IPS DF 6.9 (cell line): Measurements from ENCODE around the gene NPTXR.

Source experiments
- DNase-seq: peaks from one replicate; pipeline ENCODE4 v3.0.0-alpha.2; 2013; ENCODE audit warnings: low read depth, low spot score
- H3K27ac ChIP-seq: one replicate; pipeline ENCODE4 v1.5.1; 2013; ENCODE audit warnings: low read length, control low read depth
- H3K27me3 ChIP-seq: 2 replicates; pipeline ENCODE4 v1.6.1; 2013; ENCODE audit warnings: mild to moderate bottlenecking, low read length; ENCODE audit not compliant: control insufficient read depth, insufficient read depth
- H3K36me3 ChIP-seq: 2 replicates; pipeline ENCODE4 v1.6.1; 2013; ENCODE audit warnings: low read length; ENCODE audit not compliant: control insufficient read depth, insufficient read depth
- H3K4me1 ChIP-seq: 2 replicates; pipeline ENCODE4 v1.6.1; 2013; ENCODE audit warnings: low read length; ENCODE audit not compliant: control insufficient read depth, insufficient read depth
- H3K4me3 ChIP-seq: 2 replicates; pipeline ENCODE4 v1.5.1; 2013; ENCODE audit warnings: mild to moderate bottlenecking, low read length
- H3K9me3 ChIP-seq: 2 replicates; pipeline ENCODE4 v1.6.1; 2013; ENCODE audit warnings: low read length, inconsistent platforms; ENCODE audit not compliant: control insufficient read depth, insufficient read depth
- WGBS: extraction: QIAGEN DNeasy Blood & Tissue Kit; methylation state at CpG from one replicate; pipeline ENCODE4 v1.1.7; 2013; ENCODE audit warnings: mixed read lengths, missing lambda C conversion rate; ENCODE audit not compliant: insufficient read length, insufficient coverage; 5-methylcytosine and 5-hydroxymethylcytosine counted together

NPTXR gene

DNA sequence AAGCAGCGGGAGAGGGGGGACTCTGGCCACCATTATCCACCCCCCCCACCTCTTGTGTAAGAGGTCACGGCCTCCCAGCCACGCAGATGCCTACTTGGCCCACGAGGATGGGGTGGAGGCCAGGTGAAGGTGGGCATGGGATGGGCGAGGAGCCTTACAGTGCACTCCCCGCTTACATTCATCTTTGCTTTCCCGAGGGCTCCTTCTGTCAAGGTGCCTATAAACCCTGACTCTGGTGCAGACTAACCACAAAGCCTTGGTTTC, 13.1 kb downstream of the NPTXR start:
- Histone ChIP-seq H3K27me3 (no peaks in the 10 kb centered on the region), H3K36me3 (no peaks in the 10 kb centered on the region), H3K27ac (no peak overlapping the region), H3K4me3 (no peak overlapping the region), H3K4me1 (peaks cover 3% of the 10 kb centered on the region), H3K9me3 (no peaks in the 10 kb centered on the region)
- DNase-seq: no peak
- no CpG with 5 or more reads among the region's 7 CpGs for WGBS

DNA sequence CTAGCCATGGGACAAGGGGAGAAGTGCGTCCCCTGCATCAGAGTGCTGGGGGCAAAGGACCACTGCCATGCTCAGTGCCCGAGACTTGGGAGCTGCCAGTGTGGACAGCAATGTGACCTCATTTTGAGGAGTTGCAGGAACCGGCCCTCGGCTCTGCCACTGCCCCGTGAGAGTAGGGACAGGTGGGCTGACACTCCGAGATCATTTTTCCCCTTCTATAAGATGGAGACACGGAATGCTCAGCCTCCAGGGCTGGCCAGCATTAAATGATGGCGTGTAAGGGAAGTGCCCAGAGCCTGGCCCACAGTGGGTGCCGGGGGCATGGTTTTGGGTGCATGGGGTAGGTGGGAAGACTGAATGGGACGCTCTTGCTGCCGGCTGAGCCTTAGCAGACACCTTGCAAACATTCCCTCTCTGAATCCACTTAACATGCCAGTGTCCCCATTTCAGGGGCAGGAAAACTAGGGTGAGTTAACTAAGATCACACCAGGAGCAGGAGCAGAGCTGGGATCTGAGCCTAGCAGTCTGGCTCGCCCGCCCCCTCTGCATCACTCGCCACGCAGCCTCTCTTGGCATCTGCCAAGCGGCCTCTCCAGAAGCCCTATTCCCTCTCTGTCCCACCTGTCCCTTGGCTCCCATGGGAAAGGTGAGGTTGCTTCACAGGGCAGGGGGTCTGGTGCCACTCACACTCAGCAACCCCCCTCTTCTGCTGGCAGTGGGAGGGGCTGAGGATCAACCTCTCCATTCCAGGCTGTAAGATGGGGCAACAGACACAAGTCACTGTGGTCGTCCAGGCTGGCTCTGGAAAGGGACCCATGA, 13.6 kb downstream of the NPTXR start:
- Histone ChIP-seq H3K4me1 (no peaks in the 10 kb centered on the region; the same call in 1 of the 2 replicates), H3K27me3 (no peaks in the 10 kb centered on the region), H3K9me3 (no peaks in the 10 kb centered on the region), H3K36me3 (no peaks in the 10 kb centered on the region), H3K27ac (no peak overlapping the region), H3K4me3 (no peak overlapping the region)
- DNase-seq: no peak
- whole genome bisulfite sequencing: no CpG with 5 or more reads among the region's 17 CpGs

DNA sequence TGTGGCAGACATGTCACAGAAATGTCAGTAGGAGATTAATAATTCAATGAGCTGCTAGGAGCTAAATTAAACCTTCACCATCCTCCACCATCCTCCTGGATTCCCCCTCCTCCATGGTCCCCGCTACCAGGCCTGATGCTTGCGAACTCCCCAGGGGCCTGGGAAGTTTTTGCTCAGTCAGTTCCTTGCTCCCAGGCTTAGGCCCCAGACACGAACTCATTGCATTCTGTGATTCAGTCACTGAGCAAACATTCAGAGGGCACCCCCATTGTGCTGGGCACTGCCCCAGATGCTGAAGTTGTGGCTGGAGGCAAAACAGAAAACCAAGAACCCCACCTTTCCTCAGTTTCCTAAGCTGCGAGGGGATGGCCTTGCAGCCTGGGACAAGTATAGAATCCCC, 14.3 kb downstream of the NPTXR start:
- no peak for DNase-seq
- H3K27ac ChIP-seq: no peak overlapping the region

DNA sequence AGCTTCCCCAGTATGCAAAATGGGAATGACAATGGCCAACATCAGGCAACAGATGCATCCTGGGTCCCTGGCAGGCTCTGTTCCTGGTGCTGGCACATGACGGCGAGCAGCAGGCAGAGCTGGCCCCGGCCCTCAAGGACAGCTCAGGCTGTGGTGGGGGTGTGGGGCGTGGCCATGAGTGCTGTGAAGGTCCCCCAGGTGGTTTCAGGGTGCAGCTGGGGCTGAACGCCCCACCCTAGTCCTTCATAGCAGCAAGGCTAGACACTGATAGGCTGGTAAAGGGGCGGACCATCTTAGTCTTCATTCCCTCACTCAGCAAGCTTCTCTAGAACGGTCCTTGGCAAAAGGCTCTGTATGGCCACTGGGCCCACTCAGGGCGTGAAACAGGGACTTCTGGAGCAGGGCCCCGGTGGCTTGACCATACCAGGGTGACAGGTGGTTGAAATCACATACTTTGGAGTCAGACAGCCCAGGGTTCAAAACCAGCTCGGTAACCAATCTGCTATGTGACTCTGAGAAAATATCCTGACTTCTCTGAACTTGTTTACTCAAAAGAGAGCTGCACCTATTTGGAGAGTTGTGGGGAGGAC, 15.1 kb downstream of the NPTXR start:
- DNase-seq: no peak
- Histone ChIP-seq H3K27ac (no peak overlapping the region), H3K4me3 (no peak overlapping the region), H3K27me3 (no peaks in the 10 kb centered on the region), H3K36me3 (no peaks in the 10 kb centered on the region), H3K4me1 (no peaks in the 10 kb centered on the region), H3K9me3 (no peaks in the 10 kb centered on the region)
- WGBS: no CpG with 5 or more reads among the region's 10 CpGs

More for the DNA sequence above, 14.3 kb downstream of the NPTXR start:
- Histone ChIP-seq H3K9me3 (no peaks in the 10 kb centered on the region), H3K4me3 (no peak overlapping the region), H3K4me1 (no peaks in the 10 kb centered on the region), H3K36me3 (no peaks in the 10 kb centered on the region), H3K27me3 (no peaks in the 10 kb centered on the region)
- WGBS: no CpG with 5 or more reads among the region's 4 CpGs

DNA sequence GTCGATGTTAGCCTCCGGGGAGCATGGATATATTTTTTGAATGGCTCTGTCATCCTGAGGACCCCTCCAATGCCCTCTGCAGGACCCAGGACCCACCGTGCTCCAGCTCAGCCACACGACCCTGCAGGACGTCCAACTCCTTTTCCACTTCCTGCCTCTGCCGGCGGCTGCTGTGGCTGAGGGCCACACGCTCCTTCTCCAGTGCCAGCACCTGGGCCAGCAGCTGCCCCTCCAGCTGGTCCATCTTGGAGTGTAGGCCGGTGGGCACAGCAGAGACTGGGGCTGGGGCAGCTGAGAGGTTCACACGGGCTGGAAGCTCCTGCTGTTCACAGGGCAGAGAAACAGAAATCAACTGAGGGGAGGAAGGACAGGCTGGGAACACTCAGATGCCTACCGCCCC, 15.6 kb downstream of the NPTXR start:
- Histone ChIP-seq H3K36me3 (no peaks in the 10 kb centered on the region), H3K27me3 (no peaks in the 10 kb centered on the region), H3K4me1 (no peaks in the 10 kb centered on the region), H3K9me3 (no peaks in the 10 kb centered on the region), H3K4me3 (no peak overlapping the region), H3K27ac (no peak overlapping the region)
- no peak for DNase-seq
- no CpG with 5 or more reads among the region's 11 CpGs for WGBS

GRCh38 chr22:38827510-38827909, 16.3 kb downstream of the NPTXR start:
- Histone ChIP-seq H3K36me3 (no peaks in the 10 kb centered on the region), H3K4me1 (no peaks in the 10 kb centered on the region), H3K27ac (no peak overlapping the region), H3K4me3 (no peak overlapping the region), H3K27me3 (no peaks in the 10 kb centered on the region), H3K9me3 (no peaks in the 10 kb centered on the region)
- no peak for DNase-seq

DNA sequence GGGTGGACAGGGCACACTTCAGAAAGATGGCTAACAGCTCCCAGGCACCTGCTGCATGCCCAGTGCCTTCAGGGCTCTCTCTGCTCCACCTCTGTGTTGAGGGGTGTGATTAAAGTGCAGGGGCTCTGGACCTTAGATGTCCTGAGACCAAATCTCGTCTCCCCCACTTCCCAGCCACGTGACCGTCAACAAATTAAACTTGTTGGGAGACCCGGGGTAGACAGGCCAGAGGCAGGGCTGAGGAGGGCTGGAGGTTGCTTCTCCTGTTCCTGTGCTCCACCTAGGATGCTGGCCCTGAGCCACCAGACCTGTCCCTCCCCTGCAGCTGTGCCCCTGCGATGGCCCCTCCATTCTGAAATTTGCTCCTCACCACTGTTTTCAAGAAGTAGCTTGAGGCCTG, 17.0 kb downstream of the NPTXR start:
- no CpG with 5 or more reads among the region's 5 CpGs for WGBS
- Histone ChIP-seq H3K9me3 (no peaks in the 10 kb centered on the region), H3K4me3 (no peak overlapping the region), H3K27me3 (no peaks in the 10 kb centered on the region), H3K27ac (no peak overlapping the region), H3K4me1 (no peaks in the 10 kb centered on the region), H3K36me3 (no peaks in the 10 kb centered on the region)
- no peak for DNase-seq

- no peaks in the 10 kb centered on the region for H3K4me1 ChIP-seq
- no CpG with 5 or more reads among the region's 16 CpGs for WGBS
Observed at GRCh38 chr22:38826386-38826785, 17.4 kb downstream of the NPTXR start.

GRCh38 chr22:38824585-38824984, 19.2 kb downstream of the NPTXR start:
- Histone ChIP-seq H3K9me3 (no peaks in the 10 kb centered on the region), H3K27ac (no peak overlapping the region), H3K27me3 (no peaks in the 10 kb centered on the region), H3K4me3 (no peak overlapping the region), H3K4me1 (no peaks in the 10 kb centered on the region), H3K36me3 (no peaks in the 10 kb centered on the region)
- peak; percentile 73 for DNase-seq
- WGBS: no CpG with 5 or more reads among the region's 4 CpGs

More at GRCh38 chr22:38826386-38826785, 17.4 kb downstream of the NPTXR start:
- Histone ChIP-seq H3K27me3 (no peaks in the 10 kb centered on the region), H3K9me3 (no peaks in the 10 kb centered on the region), H3K4me3 (no peak overlapping the region), H3K36me3 (no peaks in the 10 kb centered on the region), H3K27ac (no peak overlapping the region)
- DNase-seq: no peak

GRCh38 chr22:38823637-38824036, 20.2 kb downstream of the NPTXR start:
- H3K4me3 ChIP-seq: no peak overlapping the region
- no CpG with 5 or more reads among the region's 2 CpGs for WGBS

GRCh38 chr22:38823076-38823475, 20.8 kb downstream of the NPTXR start:
- H3K27me3 ChIP-seq: no peaks in the 10 kb centered on the region
- no peaks in the 10 kb centered on the region for H3K36me3 ChIP-seq
- no peak overlapping the region for H3K27ac ChIP-seq
- H3K9me3 ChIP-seq: no peaks in the 10 kb centered on the region
- WGBS: no CpG with 5 or more reads among the region's 4 CpGs
- no peak for DNase-seq
- no peak overlapping the region for H3K4me3 ChIP-seq
- H3K4me1 ChIP-seq: no peaks in the 10 kb centered on the region

More at GRCh38 chr22:38823637-38824036, 20.2 kb downstream of the NPTXR start:
- no peaks in the 10 kb centered on the region for H3K27me3 ChIP-seq
- no peak overlapping the region for H3K27ac ChIP-seq
- no peaks in the 10 kb centered on the region for H3K9me3 ChIP-seq
- no peak for DNase-seq
- no peaks in the 10 kb centered on the region for H3K4me1 ChIP-seq
- no peaks in the 10 kb centered on the region for H3K36me3 ChIP-seq
